Loucy (cell line): ENCODE results near the gene PPM1L.

ENCODE experiments used
- H2AFZ ChIP-seq: fragments of 200-600 bp; sonication (generic); 2 replicates; pipeline ENCODE4 v1.6.0; 2016; ENCODE audit warnings: antibody characterized with exemption, mild to moderate bottlenecking, low read length, moderate library complexity
- H3F3A ChIP-seq: fragments of 200-600 bp; 2 replicates; pipeline ENCODE4 v1.6.0; 2016; ENCODE audit warnings: antibody characterized with exemption, low read depth, mild to moderate bottlenecking
- H3K27me3 ChIP-seq: fragments of 200-600 bp; sonication (generic); 2 replicates; pipeline ENCODE4 v1.6.1; 2014; ENCODE audit warnings: low read length, mild to moderate bottlenecking; ENCODE audit not compliant: insufficient read depth, poor library complexity, severe bottlenecking
- H3K36me3 ChIP-seq: fragments of 200-600 bp; sonication (generic); 2 replicates; pipeline ENCODE4 v1.6.1; 2016; ENCODE audit warnings: low read length; ENCODE audit not compliant: insufficient read depth
- H3K4me1 ChIP-seq: fragments of 200-600 bp; sonication (generic); 2 replicates; pipeline ENCODE4 v1.5.1; 2014; ENCODE audit warnings: low read length, mild to moderate bottlenecking; ENCODE audit not compliant: insufficient read depth, poor library complexity, severe bottlenecking
- H3K4me2 ChIP-seq: fragments of 200-600 bp; sonication (generic); 2 replicates; pipeline ENCODE4 v1.6.0; 2014; ENCODE audit warnings: antibody characterized with exemption, low read length, low read depth, mild to moderate bottlenecking; ENCODE audit not compliant: poor library complexity, severe bottlenecking
- H3K4me3 ChIP-seq: fragments of 200-600 bp; sonication (generic); 2 replicates; pipeline ENCODE4 v1.5.1; 2014; ENCODE audit warnings: low read length, mild to moderate bottlenecking, mixed read lengths; ENCODE audit not compliant: poor library complexity, severe bottlenecking
- H3K79me2 ChIP-seq: fragments of 200-600 bp; sonication (generic); 2 replicates; pipeline ENCODE4 v1.6.1; 2014; ENCODE audit warnings: low read length; ENCODE audit not compliant: insufficient read depth
- H3K9ac ChIP-seq: fragments of 200-600 bp; sonication (generic); 2 replicates; pipeline ENCODE4 v1.6.0; 2014; ENCODE audit warnings: mild to moderate bottlenecking, low read depth, low read length, moderate library complexity; ENCODE audit not compliant: poor library complexity, severe bottlenecking
- H3K9me2 ChIP-seq: fragments of 200-600 bp; sonication (generic); replicated peaks from 2 replicates; pipeline ENCODE4 v1.6.1; 2016; ENCODE audit warnings: low read depth, low read length, mixed read lengths
- H3K9me3 ChIP-seq: fragments of 200-600 bp; sonication (generic); 2 replicates; pipeline ENCODE4 v1.6.1; 2014; ENCODE audit warnings: mild to moderate bottlenecking, antibody characterized with exemption, low read length, low read depth; ENCODE audit not compliant: insufficient read depth
- H4K20me1 ChIP-seq: fragments of 200-600 bp; sonication (generic); 2 replicates; pipeline ENCODE4 v1.6.0; 2014; ENCODE audit warnings: antibody characterized with exemption, low read length, mild to moderate bottlenecking; ENCODE audit not compliant: insufficient read depth, poor library complexity, severe bottlenecking
- EZH2phosphoT487 ChIP-seq: fragments of 200-600 bp; IDR thresholded peaks from 2 replicates; pipeline ENCODE4 v1.6.1; 2018; ENCODE audit warnings: antibody characterized with exemption, mild to moderate bottlenecking, moderate library complexity, borderline replicate concordance
- TF ChIP-seq, protein P1 (sequence below): fragments of 200-600 bp; sonication (generic); conservative IDR thresholded peaks from 2 replicates; pipeline ENCODE4 v1.5.1; 2014; ENCODE audit warnings: mild to moderate bottlenecking, antibody characterized with exemption, low read length

The PPM1L gene

GRCh38 chr3:160840590-160840989, 84.6 kb downstream of the PPM1L start:
- H3F3A ChIP-seq, result peaks cover 5% of the 10 kb centered on the region; the same call in 1 of the 2 replicates
- H3K4me3 ChIP-seq, result no peak overlapping the region
- no peaks in the 10 kb centered on the region for H3K9me3 ChIP-seq
- no peak overlapping the region for H2AFZ ChIP-seq
- H3K4me1 ChIP-seq, result peaks cover 23% of the 10 kb centered on the region
- no peaks in the 10 kb centered on the region for H4K20me1 ChIP-seq
- TF ChIP-seq, protein P1, sequence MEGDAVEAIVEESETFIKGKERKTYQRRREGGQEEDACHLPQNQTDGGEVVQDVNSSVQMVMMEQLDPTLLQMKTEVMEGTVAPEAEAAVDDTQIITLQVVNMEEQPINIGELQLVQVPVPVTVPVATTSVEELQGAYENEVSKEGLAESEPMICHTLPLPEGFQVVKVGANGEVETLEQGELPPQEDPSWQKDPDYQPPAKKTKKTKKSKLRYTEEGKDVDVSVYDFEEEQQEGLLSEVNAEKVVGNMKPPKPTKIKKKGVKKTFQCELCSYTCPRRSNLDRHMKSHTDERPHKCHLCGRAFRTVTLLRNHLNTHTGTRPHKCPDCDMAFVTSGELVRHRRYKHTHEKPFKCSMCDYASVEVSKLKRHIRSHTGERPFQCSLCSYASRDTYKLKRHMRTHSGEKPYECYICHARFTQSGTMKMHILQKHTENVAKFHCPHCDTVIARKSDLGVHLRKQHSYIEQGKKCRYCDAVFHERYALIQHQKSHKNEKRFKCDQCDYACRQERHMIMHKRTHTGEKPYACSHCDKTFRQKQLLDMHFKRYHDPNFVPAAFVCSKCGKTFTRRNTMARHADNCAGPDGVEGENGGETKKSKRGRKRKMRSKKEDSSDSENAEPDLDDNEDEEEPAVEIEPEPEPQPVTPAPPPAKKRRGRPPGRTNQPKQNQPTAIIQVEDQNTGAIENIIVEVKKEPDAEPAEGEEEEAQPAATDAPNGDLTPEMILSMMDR, result no peak
- no peak for TF ChIP-seq EZH2phosphoT487
- no peaks in the 10 kb centered on the region for H3K27me3 ChIP-seq
- H3K4me2 ChIP-seq, result no peak overlapping the region
- no peak overlapping the region for H3K9ac ChIP-seq
- no peaks in the 10 kb centered on the region for H3K9me2 ChIP-seq
- H3K36me3 ChIP-seq, result no peaks in the 10 kb centered on the region
- no peaks in the 10 kb centered on the region for H3K79me2 ChIP-seq

DNA sequence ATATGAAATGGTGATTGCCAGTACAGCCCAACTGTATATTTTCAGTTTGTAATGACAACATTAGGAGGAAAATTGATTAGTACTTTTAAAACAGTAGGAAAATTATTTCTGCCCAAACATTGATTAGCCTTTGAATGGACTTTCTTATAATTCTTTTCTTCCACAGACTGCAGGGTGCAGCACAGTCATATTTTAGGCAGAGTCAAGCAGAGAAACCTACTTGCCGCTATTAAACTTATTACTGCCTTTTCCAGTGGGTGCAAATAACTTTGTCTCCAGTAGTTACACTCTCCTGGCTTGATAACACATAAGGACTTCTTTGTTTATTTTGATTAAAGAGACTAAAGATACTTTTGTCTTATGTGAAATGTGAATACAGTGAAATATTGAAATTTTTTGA, 85.4 kb downstream of the PPM1L start:
- peaks cover 5% of the 10 kb centered on the region; the same call in 1 of the 2 replicates for H3F3A ChIP-seq
- TF ChIP-seq, protein P1, result peak; percentile 31
- no peak for TF ChIP-seq EZH2phosphoT487

DNA sequence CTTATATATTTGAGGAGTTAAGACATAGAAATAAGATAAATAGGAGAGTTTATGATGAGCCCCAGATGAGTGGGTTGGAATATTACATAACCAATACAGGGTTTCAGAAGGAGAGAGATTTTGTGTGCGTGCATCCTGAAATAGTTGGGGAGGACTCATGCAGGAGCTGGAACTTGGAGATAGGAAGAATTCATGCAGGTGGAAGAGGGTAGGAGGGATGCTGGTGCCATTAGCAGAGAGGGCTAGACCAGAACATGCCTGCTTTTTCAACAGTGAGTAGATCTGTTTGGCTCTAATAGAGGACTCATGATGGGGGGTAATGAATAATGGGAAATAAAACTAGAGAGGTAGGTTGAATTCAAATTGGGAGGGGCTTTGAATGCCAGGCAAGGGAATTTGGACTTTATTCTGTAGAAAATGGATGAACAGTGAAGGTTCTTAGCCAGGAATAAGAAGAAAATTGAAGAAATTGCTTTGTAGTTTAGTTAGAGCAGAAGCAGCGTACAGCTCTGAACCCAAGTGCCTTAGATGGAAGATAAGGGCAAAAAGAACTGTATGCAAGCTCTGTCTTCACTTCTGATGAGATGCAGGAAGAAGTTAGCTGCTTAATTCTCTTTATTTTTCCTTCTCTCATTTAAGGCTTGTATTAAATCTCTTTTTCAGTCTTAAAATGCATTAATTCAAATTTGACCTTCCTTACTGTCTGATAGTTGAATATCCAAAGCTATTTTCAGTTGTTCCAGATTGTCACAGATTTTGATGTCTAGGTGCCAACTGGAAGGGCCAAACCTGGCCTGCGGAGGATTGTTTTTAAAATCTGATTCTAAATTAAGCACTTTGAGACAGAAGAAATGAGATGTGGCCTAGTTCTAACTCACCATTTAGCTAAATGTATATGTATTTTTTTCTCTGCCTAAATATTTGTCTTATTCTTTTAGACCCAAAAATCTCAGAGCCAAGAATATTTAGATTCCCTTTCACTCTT, 86.3 kb downstream of the PPM1L start:
- Histone ChIP-seq H3K4me3 (no peak overlapping the region), H3K9ac (no peak overlapping the region), H2AFZ (no peak overlapping the region), H3K36me3 (no peaks in the 10 kb centered on the region), H3K27me3 (no peaks in the 10 kb centered on the region), H3K4me2 (no peak overlapping the region), H3K4me1 (peaks cover 22% of the 10 kb centered on the region), H3F3A (peaks cover 2% of the 10 kb centered on the region; the same call in 1 of the 2 replicates), H3K9me2 (no peaks in the 10 kb centered on the region), H3K9me3 (no peaks in the 10 kb centered on the region), H4K20me1 (no peaks in the 10 kb centered on the region), H3K79me2 (no peaks in the 10 kb centered on the region)
- TF ChIP-seq EZH2phosphoT487, result no peak
- TF ChIP-seq, protein P1, result no peak

More for the DNA sequence above, 85.4 kb downstream of the PPM1L start:
- H2AFZ ChIP-seq, result no peak overlapping the region
- H4K20me1 ChIP-seq, result no peaks in the 10 kb centered on the region
- H3K9me3 ChIP-seq, result no peaks in the 10 kb centered on the region
- no peak overlapping the region for H3K4me2 ChIP-seq
- H3K9ac ChIP-seq, result no peak overlapping the region
- H3K36me3 ChIP-seq, result no peaks in the 10 kb centered on the region
- H3K79me2 ChIP-seq, result no peaks in the 10 kb centered on the region
- H3K4me1 ChIP-seq, result peaks cover 29% of the 10 kb centered on the region
- H3K4me3 ChIP-seq, result no peak overlapping the region
- H3K27me3 ChIP-seq, result no peaks in the 10 kb centered on the region
- H3K9me2 ChIP-seq, result no peaks in the 10 kb centered on the region
